H1 (cell line): ENCODE data around the gene KLRF1. TPM values are rescaled to one million over a fixed set of nuclear protein-coding genes. Genes with fewer than 3 reads are reported as not detected.

Experiments used
- CTCF ChIA-PET: fragments of 300-600 bp; sonication (Branson Sonifier 250); formaldehyde crosslinking; loops from one replicate; lab custom pipeline; 2021; ENCODE audit not compliant: partially characterized antibody; lab: Charles Lee
- POLR2A ChIA-PET: fragments of 300-600 bp; sonication (Branson Sonifier 250); formaldehyde crosslinking; loops from one replicate; lab custom pipeline; 2021; ENCODE audit warnings: inconsistent platforms; ENCODE audit not compliant: partially characterized antibody; lab: Charles Lee
- DNase-seq, 2 experiments: peaks; one replicate each; pipeline versions ENCODE4 v3.0.0 to v3.0.0-alpha.2; 2010 to 2022; ENCODE audit warnings: low spot score in 2 of 2, low read depth in 1 of 2, mixed read lengths in 1 of 2
- FAIRE-seq: peaks from 2 replicates; lab custom pipeline; 2011; peaks lifted over from hg19 to GRCh38; lab: Jason Lieb, UNC
- H2AFZ ChIP-seq: 2 replicates; pipeline ENCODE4 v1.8.1; 2012; ENCODE audit warnings: low read length, inconsistent platforms
- H2AK5ac ChIP-seq: 2 replicates; pipeline ENCODE4 v1.6.1; 2013; ENCODE audit warnings: low read depth, low read length
- H2BK120ac ChIP-seq: replicated peaks from 2 replicates; pipeline ENCODE3; 2013; ENCODE audit warnings: low read depth, low read length, inconsistent platforms
- H2BK12ac ChIP-seq: 2 replicates; pipeline ENCODE4 v1.6.1; 2013; ENCODE audit warnings: low read depth, low read length
- H2BK15ac ChIP-seq: 2 replicates; pipeline ENCODE4 v1.6.1; 2013; ENCODE audit warnings: low read length
- H2BK20ac ChIP-seq: 2 replicates; pipeline ENCODE4 v1.6.1; 2013; ENCODE audit warnings: low read length
- H2BK5ac ChIP-seq: 2 replicates; pipeline ENCODE4 v1.6.1; 2013; ENCODE audit warnings: low read depth, low read length
- H3K14ac ChIP-seq: 2 replicates; pipeline ENCODE4 v1.6.1; 2013; ENCODE audit warnings: inconsistent platforms; ENCODE audit not compliant: insufficient read length
- H3K18ac ChIP-seq: 2 replicates; pipeline ENCODE4 v1.6.1; 2013; ENCODE audit warnings: low read length; ENCODE audit errors: extremely low read depth
- H3K23ac ChIP-seq: 2 replicates; pipeline ENCODE4 v1.6.1; 2013; ENCODE audit warnings: inconsistent platforms; ENCODE audit not compliant: insufficient read length
- H3K23me2 ChIP-seq: 2 replicates; pipeline ENCODE4 v1.6.1; 2013; ENCODE audit warnings: low read depth, low read length
- H3K27ac ChIP-seq: 2 replicates; pipeline ENCODE4 v1.6.1; 2011; ENCODE audit warnings: low read depth, low read length, inconsistent platforms
- H3K27me3 ChIP-seq, 4 experiments: replicated peaks in 1 of 4; 1 replicate in 1 of 4; 2 replicates in 3 of 4; pipeline versions ENCODE4 v1.6.1 to v1.8.1; 2011 to 2013; ENCODE audit warnings: low read length in 3 of 4, mild to moderate bottlenecking in 3 of 4, inconsistent platforms in 2 of 4, mixed read lengths in 2 of 4, moderate library complexity in 1 of 4; ENCODE audit not compliant: control insufficient read depth in 3 of 4, insufficient read depth in 3 of 4; ENCODE audit errors: extremely low read depth in 1 of 4
- H3K36me3 ChIP-seq, 4 experiments: 2 replicates each; pipeline versions ENCODE4 v1.6.1 to v1.8.1; 2011 to 2013; ENCODE audit warnings: mild to moderate bottlenecking in 4 of 4, low read length in 3 of 4, moderate library complexity in 2 of 4, control low read depth in 1 of 4, inconsistent platforms in 1 of 4; ENCODE audit not compliant: insufficient read depth in 4 of 4, control insufficient read depth in 2 of 4
- H3K4ac ChIP-seq: replicated peaks from 2 replicates; pipeline ENCODE3; 2013; ENCODE audit warnings: low read length, low read depth, mixed read lengths, inconsistent platforms; ENCODE audit not compliant: insufficient read length
- H3K4me1 ChIP-seq, 4 experiments: replicated peaks in 1 of 4; 1 replicate in 1 of 4; 2 replicates in 3 of 4; pipeline versions ENCODE4 v1.6.1 to v1.8.1; 2011 to 2013; ENCODE audit warnings: low read length in 3 of 4, inconsistent platforms in 2 of 4, mixed read lengths in 1 of 4; ENCODE audit not compliant: insufficient read depth in 4 of 4, control insufficient read depth in 3 of 4
- H3K4me2 ChIP-seq, 2 experiments: 2 replicates each; pipeline versions ENCODE4 v1.6.1 to v1.8.1; 2011 to 2013; ENCODE audit warnings: low read depth in 2 of 2, low read length in 2 of 2, control low read depth in 1 of 2, inconsistent platforms in 1 of 2, mild to moderate bottlenecking in 1 of 2; ENCODE audit not compliant: insufficient read depth in 1 of 2
- H3K4me3 ChIP-seq, 4 experiments: fragments of 200-600, 300-600 bp in 1 of 4; sonication (generic), shearing (Covaris generic), sonication (Bioruptor Twin) in 1 of 4; 2 replicates each; pipeline versions ENCODE4 v1.5.1 to v1.8.1; 2011 to 2016; ENCODE audit warnings: low read length in 4 of 4, low read depth in 3 of 4, control low read depth in 2 of 4, inconsistent platforms in 2 of 4, mild to moderate bottlenecking in 2 of 4, mixed read lengths in 1 of 4, moderate library complexity in 1 of 4; ENCODE audit not compliant: insufficient read depth in 2 of 4; ENCODE audit errors: extremely low read depth in 1 of 4
- H3K56ac ChIP-seq: replicated peaks from 2 replicates; pipeline ENCODE3; 2013; ENCODE audit warnings: low read depth, mild to moderate bottlenecking, mixed read lengths, low read length, inconsistent platforms; ENCODE audit not compliant: insufficient read length
- H3K79me1 ChIP-seq: 2 replicates; pipeline ENCODE4 v1.6.1; 2013; ENCODE audit warnings: low read depth, low read length, control low read depth
- H3K79me2 ChIP-seq, 2 experiments: 2 replicates each; pipeline versions ENCODE4 v1.6.1 to v1.8.1; 2012 to 2013; ENCODE audit warnings: low read length in 2 of 2, mild to moderate bottlenecking in 2 of 2, inconsistent platforms in 1 of 2; ENCODE audit not compliant: insufficient read depth in 2 of 2, control insufficient read depth in 1 of 2
- H3K9ac ChIP-seq, 4 experiments: replicated peaks in 1 of 4; 1 replicate in 1 of 4; 2 replicates in 3 of 4; pipeline versions ENCODE4 v1.6.1 to v1.8.1; 2011 to 2013; ENCODE audit warnings: low read depth in 3 of 4, low read length in 3 of 4, control low read depth in 2 of 4, mild to moderate bottlenecking in 2 of 4, moderate library complexity in 2 of 4, inconsistent platforms in 1 of 4; ENCODE audit errors: extremely low read depth in 1 of 4
- H3K9me3 ChIP-seq, 2 experiments: 2 replicates each; pipeline versions ENCODE4 v1.6.1 to v1.8.1; 2012 to 2013; ENCODE audit warnings: mild to moderate bottlenecking in 2 of 2, moderate library complexity in 2 of 2, control low read depth in 1 of 2, inconsistent platforms in 1 of 2, low read depth in 1 of 2, low read length in 1 of 2, mixed read lengths in 1 of 2; ENCODE audit not compliant: insufficient read depth in 2 of 2
- H4K20me1 ChIP-seq, 2 experiments: replicated peaks in 1 of 2; 2 replicates each; pipeline versions ENCODE3 to v1.8.1; 2011 to 2013; ENCODE audit warnings: inconsistent platforms in 2 of 2, low read length in 2 of 2, mild to moderate bottlenecking in 1 of 2; ENCODE audit not compliant: insufficient read depth in 2 of 2, control insufficient read depth in 1 of 2
- H4K5ac ChIP-seq: 2 replicates; pipeline ENCODE4 v1.6.1; 2013; ENCODE audit warnings: low read length, low read depth, mixed read lengths, inconsistent platforms; ENCODE audit not compliant: insufficient read length
- H4K8ac ChIP-seq: 2 replicates; pipeline ENCODE4 v1.8.0; 2013; ENCODE audit warnings: mild to moderate bottlenecking, moderate library complexity, low read length, inconsistent platforms; ENCODE audit not compliant: insufficient read depth; ENCODE audit errors: extremely low read depth
- H4K91ac ChIP-seq: replicated peaks from 2 replicates; pipeline ENCODE3; 2013; ENCODE audit warnings: low read length, mixed read lengths, inconsistent platforms; ENCODE audit not compliant: insufficient read length
- PHF8 ChIP-seq: fragments of 200-600 bp; sonication (generic); conservative IDR thresholded peaks from 2 replicates; pipeline ENCODE4 v1.7.1; 2012; ENCODE audit warnings: low read depth, mild to moderate bottlenecking, inconsistent platforms, low read length, moderate library complexity
- SAP30 ChIP-seq: fragments of 300-600 bp; sonication (generic); IDR thresholded peaks from 2 replicates; pipeline ENCODE4 v1.7.1; 2012; ENCODE audit warnings: low read length, moderate library complexity, mild to moderate bottlenecking, inconsistent platforms; ENCODE audit not compliant: insufficient read depth, insufficient replicate concordance
- SP4 ChIP-seq: IDR thresholded peaks from 2 replicates; pipeline ENCODE4 v1.6.1; 2012; ENCODE audit warnings: low read length, inconsistent platforms
- WGBS, 2 experiments: shearing (Covaris generic) in 1 of 2; methylation state at CpG; one replicate each; pipeline versions ENCODE4 v1.1.6 to v1.1.7; 2013 to 2015; ENCODE audit warnings: low lambda C conversion rate in 2 of 2, mixed read lengths in 2 of 2, inconsistent platforms in 1 of 2, low coverage in 1 of 2, missing lambda C conversion rate in 1 of 2; ENCODE audit not compliant: insufficient replicate concordance in 2 of 2, insufficient coverage in 1 of 2, insufficient read length in 1 of 2; ENCODE audit errors: extremely low coverage in 1 of 2, missing lambda C conversion rate in 1 of 2; 5-methylcytosine and 5-hydroxymethylcytosine counted together
- polyA plus RNA-seq, 7 experiments: library from polyadenylated mRNA; depleted of rRNA in 3 of 7; stranded (reverse) in 5 of 7; unstranded in 2 of 7; fragments of >200 nt in 5 of 7; fragments of 200-250 nt in 2 of 7; gene quantifications; 1 replicate in 5 of 7; 2 replicates in 1 of 7; 4 replicates in 1 of 7; pipeline versions ENCODE4 v1.2.1 to v1.2.3, GENCODE V29; 2011 to 2013; ENCODE audit warnings: missing spikeins in 2 of 7, mixed read lengths in 2 of 7
- total RNA-seq: library from RNA; stranded (reverse); fragmentation: NEBNext Ultra II Directional; extraction: Animal tissue kit (Norgen Biotek cat#: 25700); gene quantifications from 2 replicates; pipeline ENCODE4 v1.2.1, GENCODE V29; 2021

KLRF1 gene
- total and polyA plus RNA-seq, 2 of the 8 experiments (the other 6 are each of a cell fraction or from before 2014, with no cell fraction given): not detected

DNA sequence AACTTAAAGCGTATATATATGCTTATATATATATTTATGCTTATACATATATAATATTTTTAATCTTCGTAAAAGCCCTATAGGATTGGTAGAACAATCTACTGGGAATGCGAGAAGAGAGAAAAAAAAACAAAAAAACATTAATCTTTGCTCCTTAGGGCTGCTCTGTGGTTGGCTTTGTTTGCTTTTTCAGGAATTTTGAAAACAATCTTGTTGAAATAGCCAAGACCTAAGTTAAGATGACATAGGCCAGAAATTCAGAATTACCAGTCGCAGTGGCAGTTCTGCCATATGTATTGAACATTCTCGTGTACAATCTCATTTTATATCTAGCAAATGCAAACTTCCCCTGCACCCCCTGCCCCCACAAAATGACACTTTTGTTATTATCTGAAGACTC lies 54.7 kb downstream of the KLRF1 start:
- Histone ChIP-seq H4K91ac (no peak overlapping the region), H3K4me2 (no peak overlapping the region), H3K9ac (no peak overlapping the region), H4K8ac (no peak overlapping the region), H2BK20ac (no peak overlapping the region), H3K36me3 (no peaks in the 10 kb centered on the region), H2AK5ac (no peak overlapping the region), H3K4me3 (no peak overlapping the region), H3K79me2 (no peaks in the 10 kb centered on the region), H3K14ac (no peak overlapping the region), H2BK15ac (no peak overlapping the region), H3K9me3 (no peaks in the 10 kb centered on the region), H3K27me3 (no peaks in the 10 kb centered on the region), H4K20me1 (no peaks in the 10 kb centered on the region), H2AFZ (no peak overlapping the region), H3K56ac (no peak overlapping the region), H4K5ac (no peak overlapping the region), H3K23me2 (no peaks in the 10 kb centered on the region), H3K79me1 (no peaks in the 10 kb centered on the region), H2BK5ac (no peak overlapping the region), H3K4me1 (peaks cover 0 to 6% (median under 1%) of the 10 kb centered on the region in 4 experiments; a peak in 2 of 7 replicates), H3K23ac (no peak overlapping the region), H3K18ac (no peak overlapping the region), H3K27ac (no peak overlapping the region), H3K4ac (no peak overlapping the region), H2BK120ac (no peak overlapping the region), H2BK12ac (no peak overlapping the region)
- no peak for DNase-seq
- CTCF ChIA-PET: interaction anchor here (1.1 kb wide), 1 partner anchor 131 kb away, joined by 3 read pairs; no protein-coding TSS in a partner anchor
- 88% methylated on average over 5 of the region's 5 CpGs; no CpG with 5 or more reads in 1 of the 2 experiments for WGBS, 2 experiments
- POLR2A ChIA-PET: no interaction called here
- TF ChIP-seq SAP30 (no peak), SP4 (no peak), PHF8 (no peak)
- FAIRE-seq: no peak
